K562 (cell line): ENCODE measurements around the gene TLCD4. TPM values are rescaled to one million over a fixed set of nuclear protein-coding genes. Genes with fewer than 3 reads are reported as not detected.
A peak's percentile ranks its signal among the peaks of the same experiment; 100 is the strongest.

Source experiments
- ARID1B ChIP-seq: fragments of 450-650 bp; IDR thresholded peaks from 2 replicates; pipeline ENCODE4 v1.6.1; 2016; ENCODE audit warnings: antibody characterized with exemption, mild to moderate bottlenecking, inconsistent platforms
- CBFA2T3 ChIP-seq: fragments of 450-650 bp; IDR thresholded peaks from 2 replicates; pipeline ENCODE4 v1.6.1; 2017
- DPF2 ChIP-seq: fragments of 450-650 bp; IDR thresholded peaks from 2 replicates; pipeline ENCODE4 v1.6.1; 2016
- HEY1 ChIP-seq: fragments of 250-450 bp; sonication (Bioruptor Pico); IDR thresholded peaks from 2 replicates; pipeline ENCODE4 v1.5.0; 2020; ENCODE audit warnings: mild to moderate bottlenecking, moderate library complexity, borderline replicate concordance
- HNRNPK ChIP-seq: fragments of 200-400 bp; formaldehyde crosslinking; IDR thresholded peaks from one replicate; pipeline ENCODE4 v1.6.1; 2018; ENCODE audit warnings: mild to moderate bottlenecking, low read depth, low read length; ENCODE audit not compliant: poor library complexity, severe bottlenecking
- KDM5B ChIP-seq: fragments of 200-600 bp; sonication (generic); IDR thresholded peaks from 2 replicates; pipeline ENCODE4 v1.6.1; 2012; ENCODE audit warnings: low read depth, mild to moderate bottlenecking, moderate library complexity, low read length, control low read depth, inconsistent platforms; ENCODE audit not compliant: insufficient replicate concordance
- MEF2A ChIP-seq: IDR thresholded peaks from 2 replicates; pipeline ENCODE4 v1.6.1; 2011; ENCODE audit warnings: low read depth, mild to moderate bottlenecking, low read length, moderate library complexity; ENCODE audit not compliant: control insufficient read depth
- MTA1 ChIP-seq: fragments of 450-650 bp; IDR thresholded peaks from 2 replicates; pipeline ENCODE4 v1.6.1; 2017; ENCODE audit warnings: borderline replicate concordance
- NBN ChIP-seq: fragments of 450-650 bp; IDR thresholded peaks from 2 replicates; pipeline ENCODE4 v1.6.1; 2016; ENCODE audit warnings: low read depth, mild to moderate bottlenecking
- RAD51 ChIP-seq: fragments of 450-650 bp; IDR thresholded peaks from 2 replicates; pipeline ENCODE4 v1.7.1; 2016; ENCODE audit warnings: low read depth, mild to moderate bottlenecking, borderline replicate concordance
- RCOR1 ChIP-seq, 2 experiments: IDR thresholded peaks; 2 replicates each; pipeline ENCODE4 v1.6.1; 2012; ENCODE audit warnings: low read depth in 2 of 2, low read length in 2 of 2, borderline replicate concordance in 1 of 2, improper control_type of control experiment in 1 of 2
- RFX1 ChIP-seq: fragments of 450-650 bp; IDR thresholded peaks from 2 replicates; pipeline ENCODE4 v1.6.1; 2016; ENCODE audit warnings: mild to moderate bottlenecking, moderate library complexity
- SRSF9 ChIP-seq: fragments of 200-400 bp; formaldehyde crosslinking; IDR thresholded peaks from 2 replicates; pipeline ENCODE4 v1.6.1; 2017; ENCODE audit warnings: low read depth, low read length, borderline replicate concordance
- TEAD4 ChIP-seq, 2 experiments: sonication (generic) in 1 of 2; formaldehyde crosslinking in 1 of 2; IDR thresholded peaks; 2 replicates each; pipeline versions ENCODE4 v1.6.1 to v1.8.0; 2012 to 2022; ENCODE audit warnings: borderline replicate concordance in 1 of 2, inconsistent platforms in 1 of 2, low read length in 1 of 2, mild to moderate bottlenecking in 1 of 2, missing genetic modification reagents in 1 of 2
- TRIM28 ChIP-seq: fragments of 450-650 bp; IDR thresholded peaks from 2 replicates; pipeline ENCODE4 v1.6.1; 2017
- ZKSCAN8 ChIP-seq: fragments of 200-800 bp; sonication (Bioruptor generic); IDR thresholded peaks from 2 replicates; pipeline ENCODE4 v1.6.1; 2016; ENCODE audit warnings: missing genetic modification characterization, missing compliant biosample characterization
- ZNF347 ChIP-seq: fragments of 450-650 bp; formaldehyde crosslinking; IDR thresholded peaks from 2 replicates; pipeline ENCODE4 v1.4.0; 2020; ENCODE audit warnings: low read depth, mild to moderate bottlenecking, moderate library complexity
- ZNF589 ChIP-seq: fragments of 200-800 bp; sonication (Bioruptor generic); IDR thresholded peaks from 2 replicates; pipeline ENCODE4 v1.6.1; 2016; ENCODE audit warnings: low read depth, missing genetic modification characterization, missing compliant biosample characterization
- polyA plus RNA-seq, 8 experiments: library from polyadenylated mRNA; depleted of rRNA in 4 of 8; stranded (reverse) in 5 of 8; unstranded in 3 of 8; fragments of >200 nt; fragmentation: Nextera tagmentation in 2 of 8; fragmentation: Illumina TruSeq in 1 of 8; extraction: Ambion mirVana in 2 of 8; extraction: Trizol in 1 of 8; gene quantifications; 2 replicates each; pipeline versions ENCODE4 v1.2.1 to v1.2.3, GENCODE V29; 2011 to 2014; ENCODE audit warnings: inconsistent platforms in 1 of 8, missing spikeins in 1 of 8
- total RNA-seq, 7 experiments: library from RNA; depleted of rRNA in 6 of 7; stranded (reverse); fragments of >200 nt in 6 of 7; fragmentation: Illumina TruSeq in 2 of 7; extraction: Trizol in 2 of 7; gene quantifications; 2 replicates each; pipeline versions ENCODE4 v1.2.1 to v1.2.3, GENCODE V29; 2011 to 2021; ENCODE audit warnings: low replicate concordance in 1 of 7
- TF ChIP-seq, protein P1 (sequence below), 3 experiments: fragments of 200-800 bp in 1 of 3; fragments of 250-450 bp in 1 of 3; fragments of 450-650 bp in 1 of 3; sonication (Bioruptor Pico) in 1 of 3; sonication (Bioruptor generic) in 1 of 3; formaldehyde crosslinking in 1 of 3; IDR thresholded peaks; 2 replicates each; pipeline versions ENCODE4 v1.6.1 to v1.8.0; 2016 to 2022; ENCODE audit warnings: mild to moderate bottlenecking in 2 of 3, missing genetic modification characterization in 2 of 3, missing compliant biosample characterization in 1 of 3, moderate library complexity in 1 of 3
- TF ChIP-seq, protein P2 (sequence below): sonication (generic); formaldehyde crosslinking; IDR thresholded peaks from 2 replicates; pipeline ENCODE4 v1.8.0; 2022; ENCODE audit warnings: mild to moderate bottlenecking, missing genetic modification reagents, borderline replicate concordance
- TF ChIP-seq, protein P3 (sequence below): fragments of 200-800 bp; sonication (Bioruptor generic); IDR thresholded peaks from 2 replicates; pipeline ENCODE4 v1.6.1; 2017; ENCODE audit warnings: missing genetic modification characterization, missing compliant biosample characterization

The TLCD4 gene
- total and polyA plus RNA-seq, 9 of the 15 experiments (the other 6 are each of a cell fraction or from before 2014, with no cell fraction given), result 3.5 to 19.8 (median 7.6) TPM

DNA sequence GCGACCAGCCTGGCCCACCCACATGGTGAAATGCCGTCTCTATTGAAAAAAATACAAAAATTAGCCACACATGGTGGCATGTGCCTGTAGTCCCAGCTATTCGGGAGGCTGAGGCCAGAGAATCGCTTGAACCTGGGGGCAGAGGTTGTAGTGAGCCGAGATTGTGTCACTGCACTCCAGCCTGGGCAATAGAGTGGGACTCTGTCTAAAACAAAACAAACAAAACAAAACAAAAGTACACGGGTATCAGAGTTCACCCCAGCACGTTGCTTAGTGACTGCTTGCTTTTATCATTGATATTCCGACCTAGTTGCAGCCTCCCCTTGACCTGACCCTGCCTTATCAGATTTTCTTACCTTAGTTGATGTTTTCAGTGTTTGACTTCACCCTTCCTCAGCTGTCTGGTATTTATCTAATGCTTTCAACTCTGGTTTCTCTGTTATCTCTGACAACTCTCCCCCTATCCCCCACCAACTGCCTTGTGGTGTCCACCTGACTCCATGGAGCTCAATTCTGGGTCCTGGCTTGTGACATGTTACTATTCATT, 5.1 kb downstream of the TLCD4 start (continued):
- peak; percentile 73 for TF ChIP-seq RFX1
- no peak for TF ChIP-seq SRSF9
- no peak for TF ChIP-seq HEY1 (CRISPR knock-in tag)
- peak; percentile 32; the same call in 1 of the 2 replicates for TF ChIP-seq TEAD4 (IDR thresholded peaks at IDR 0.05; ENCODE audit: low read length)
- no peak for TF ChIP-seq TEAD4 (CRISPR knock-in tag; IDR thresholded peaks at IDR 0.05; ENCODE audit: borderline replicate concordance)
- peak; percentile 73 for TF ChIP-seq CBFA2T3
- peak; percentile 54; the same call in 1 of the 2 replicates for TF ChIP-seq MTA1
- TF ChIP-seq DPF2, result peak; percentile 62
- no peak for TF ChIP-seq ZKSCAN8 (CRISPR knock-in tag)
- no peak for TF ChIP-seq KDM5B
- TF ChIP-seq ZNF347 (CRISPR knock-in tag), result no peak
- TF ChIP-seq RCOR1 (IDR thresholded peaks at IDR 0.05; ENCODE audit: borderline replicate concordance in 1 of 2, low read depth in 2 of 2, low read length in 2 of 2), result peak in 1 of 2 experiments; percentile 46; a peak in 1 of 4 replicates
- TF ChIP-seq, protein P1, sequence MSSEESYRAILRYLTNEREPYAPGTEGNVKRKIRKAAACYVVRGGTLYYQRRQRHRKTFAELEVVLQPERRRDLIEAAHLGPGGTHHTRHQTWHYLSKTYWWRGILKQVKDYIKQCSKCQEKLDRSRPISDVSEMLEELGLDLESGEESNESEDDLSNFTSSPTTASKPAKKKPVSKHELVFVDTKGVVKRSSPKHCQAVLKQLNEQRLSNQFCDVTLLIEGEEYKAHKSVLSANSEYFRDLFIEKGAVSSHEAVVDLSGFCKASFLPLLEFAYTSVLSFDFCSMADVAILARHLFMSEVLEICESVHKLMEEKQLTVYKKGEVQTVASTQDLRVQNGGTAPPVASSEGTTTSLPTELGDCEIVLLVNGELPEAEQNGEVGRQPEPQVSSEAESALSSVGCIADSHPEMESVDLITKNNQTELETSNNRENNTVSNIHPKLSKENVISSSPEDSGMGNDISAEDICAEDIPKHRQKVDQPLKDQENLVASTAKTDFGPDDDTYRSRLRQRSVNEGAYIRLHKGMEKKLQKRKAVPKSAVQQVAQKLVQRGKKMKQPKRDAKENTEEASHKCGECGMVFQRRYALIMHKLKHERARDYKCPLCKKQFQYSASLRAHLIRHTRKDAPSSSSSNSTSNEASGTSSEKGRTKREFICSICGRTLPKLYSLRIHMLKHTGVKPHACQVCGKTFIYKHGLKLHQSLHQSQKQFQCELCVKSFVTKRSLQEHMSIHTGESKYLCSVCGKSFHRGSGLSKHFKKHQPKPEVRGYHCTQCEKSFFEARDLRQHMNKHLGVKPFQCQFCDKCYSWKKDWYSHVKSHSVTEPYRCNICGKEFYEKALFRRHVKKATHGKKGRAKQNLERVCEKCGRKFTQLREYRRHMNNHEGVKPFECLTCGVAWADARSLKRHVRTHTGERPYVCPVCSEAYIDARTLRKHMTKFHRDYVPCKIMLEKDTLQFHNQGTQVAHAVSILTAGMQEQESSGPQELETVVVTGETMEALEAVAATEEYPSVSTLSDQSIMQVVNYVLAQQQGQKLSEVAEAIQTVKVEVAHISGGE (CRISPR knock-in tag; IDR thresholded peaks at IDR 0.05), result no peak
- no peak for TF ChIP-seq HNRNPK
- peak; percentile 60 for TF ChIP-seq ARID1B
- TF ChIP-seq, protein P2, sequence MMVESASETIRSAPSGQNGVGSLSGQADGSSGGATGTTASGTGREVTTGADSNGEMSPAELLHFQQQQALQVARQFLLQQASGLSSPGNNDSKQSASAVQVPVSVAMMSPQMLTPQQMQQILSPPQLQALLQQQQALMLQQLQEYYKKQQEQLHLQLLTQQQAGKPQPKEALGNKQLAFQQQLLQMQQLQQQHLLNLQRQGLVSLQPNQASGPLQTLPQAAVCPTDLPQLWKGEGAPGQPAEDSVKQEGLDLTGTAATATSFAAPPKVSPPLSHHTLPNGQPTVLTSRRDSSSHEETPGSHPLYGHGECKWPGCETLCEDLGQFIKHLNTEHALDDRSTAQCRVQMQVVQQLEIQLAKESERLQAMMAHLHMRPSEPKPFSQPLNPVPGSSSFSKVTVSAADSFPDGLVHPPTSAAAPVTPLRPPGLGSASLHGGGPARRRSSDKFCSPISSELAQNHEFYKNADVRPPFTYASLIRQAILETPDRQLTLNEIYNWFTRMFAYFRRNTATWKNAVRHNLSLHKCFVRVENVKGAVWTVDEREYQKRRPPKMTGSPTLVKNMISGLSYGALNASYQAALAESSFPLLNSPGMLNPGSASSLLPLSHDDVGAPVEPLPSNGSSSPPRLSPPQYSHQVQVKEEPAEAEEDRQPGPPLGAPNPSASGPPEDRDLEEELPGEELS (CRISPR knock-in tag), result no peak
- TF ChIP-seq NBN, result no peak
- TF ChIP-seq, protein P3, sequence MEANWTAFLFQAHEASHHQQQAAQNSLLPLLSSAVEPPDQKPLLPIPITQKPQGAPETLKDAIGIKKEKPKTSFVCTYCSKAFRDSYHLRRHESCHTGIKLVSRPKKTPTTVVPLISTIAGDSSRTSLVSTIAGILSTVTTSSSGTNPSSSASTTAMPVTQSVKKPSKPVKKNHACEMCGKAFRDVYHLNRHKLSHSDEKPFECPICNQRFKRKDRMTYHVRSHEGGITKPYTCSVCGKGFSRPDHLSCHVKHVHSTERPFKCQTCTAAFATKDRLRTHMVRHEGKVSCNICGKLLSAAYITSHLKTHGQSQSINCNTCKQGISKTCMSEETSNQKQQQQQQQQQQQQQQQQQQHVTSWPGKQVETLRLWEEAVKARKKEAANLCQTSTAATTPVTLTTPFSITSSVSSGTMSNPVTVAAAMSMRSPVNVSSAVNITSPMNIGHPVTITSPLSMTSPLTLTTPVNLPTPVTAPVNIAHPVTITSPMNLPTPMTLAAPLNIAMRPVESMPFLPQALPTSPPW (CRISPR knock-in tag), result peak; percentile 39; the same call in 1 of the 2 replicates
- TF ChIP-seq MEF2A, result no peak
- TF ChIP-seq RAD51, result no peak
- TF ChIP-seq TRIM28, result no peak
- no peak for TF ChIP-seq ZNF589 (CRISPR knock-in tag)
